HG03280 (cell line): ENCODE data around the gene HJV.
"Not testable (repeated sequence)": the region's sequence is repeated elsewhere in the genome, so short reads cannot be mapped to it uniquely, and the experiment has no call there.

ENCODE experiments used
- ATAC-seq: cut with Tn5 transposase; IDR thresholded peaks from one replicate; pipeline ENCODE4 v1.9.1; 2021; ENCODE audit warnings: mild to moderate bottlenecking, moderate library complexity; ENCODE audit not compliant: unreplicated experiment

The HJV gene, protein sequence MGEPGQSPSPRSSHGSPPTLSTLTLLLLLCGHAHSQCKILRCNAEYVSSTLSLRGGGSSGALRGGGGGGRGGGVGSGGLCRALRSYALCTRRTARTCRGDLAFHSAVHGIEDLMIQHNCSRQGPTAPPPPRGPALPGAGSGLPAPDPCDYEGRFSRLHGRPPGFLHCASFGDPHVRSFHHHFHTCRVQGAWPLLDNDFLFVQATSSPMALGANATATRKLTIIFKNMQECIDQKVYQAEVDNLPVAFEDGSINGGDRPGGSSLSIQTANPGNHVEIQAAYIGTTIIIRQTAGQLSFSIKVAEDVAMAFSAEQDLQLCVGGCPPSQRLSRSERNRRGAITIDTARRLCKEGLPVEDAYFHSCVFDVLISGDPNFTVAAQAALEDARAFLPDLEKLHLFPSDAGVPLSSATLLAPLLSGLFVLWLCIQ

DNA sequence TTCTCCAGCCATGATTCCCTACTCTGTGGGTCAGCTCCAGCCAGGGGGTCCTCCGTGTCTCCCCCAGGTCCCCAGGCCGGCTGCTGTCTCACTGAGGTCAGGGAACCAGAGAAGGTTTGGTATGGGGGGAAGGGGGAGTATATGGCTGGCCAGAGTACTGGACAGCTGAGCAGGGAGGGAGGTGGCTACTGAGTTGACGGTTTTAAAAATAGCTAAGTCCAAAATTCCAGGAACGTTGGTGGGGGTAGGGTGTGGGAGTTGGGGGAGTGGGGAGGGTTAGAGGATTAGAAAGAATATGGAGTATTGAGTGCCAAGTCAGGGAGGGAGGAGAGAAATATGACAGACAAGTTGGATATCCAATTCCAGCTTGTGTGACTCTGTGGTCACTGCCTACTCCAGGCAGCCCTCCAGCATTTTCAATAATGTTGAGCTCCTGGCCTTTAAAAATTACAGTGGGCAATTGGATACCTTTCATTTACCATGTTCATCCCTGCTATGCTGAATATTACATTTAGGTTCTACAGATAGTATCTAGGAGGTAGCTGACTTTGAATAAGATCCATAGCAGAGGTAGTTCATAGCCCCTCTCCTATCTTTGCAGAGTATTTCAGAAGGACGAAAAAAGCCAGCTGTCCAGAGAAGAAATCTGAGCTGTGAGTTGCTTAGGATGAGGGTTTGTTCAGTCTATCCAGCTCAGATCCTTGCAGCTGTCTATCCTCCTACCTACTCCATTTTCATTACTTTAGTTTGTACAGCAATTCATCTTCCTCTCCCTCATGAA is at the start of gene HJV:
TSS of gene HJV (minus strand) at position 114 of the 781 bp plus-strand sequence. CDS start 1,504 bp downstream, outside the sequence.
- ATAC-seq, result no peak

DNA sequence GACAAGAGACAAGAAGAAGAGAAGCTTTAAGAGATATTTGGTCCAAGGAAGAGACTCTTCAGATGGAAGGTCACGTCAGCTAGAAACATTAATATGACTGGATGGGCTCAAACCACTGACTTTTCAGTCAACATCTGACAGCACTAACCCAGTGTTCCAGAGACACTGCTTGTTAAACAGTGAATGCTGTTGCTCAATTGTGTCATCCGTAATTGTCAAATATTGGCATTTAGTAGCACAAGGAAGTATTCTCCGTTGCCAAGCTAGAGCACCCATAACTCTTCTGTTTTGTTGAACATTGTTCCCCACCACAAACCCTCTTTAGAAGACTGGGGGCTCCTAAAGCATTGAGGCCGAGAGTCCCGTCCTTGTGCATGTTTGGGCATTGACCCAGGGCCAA is 37.6 kb upstream of the HJV start:
- not testable (repeated sequence) for ATAC-seq

DNA sequence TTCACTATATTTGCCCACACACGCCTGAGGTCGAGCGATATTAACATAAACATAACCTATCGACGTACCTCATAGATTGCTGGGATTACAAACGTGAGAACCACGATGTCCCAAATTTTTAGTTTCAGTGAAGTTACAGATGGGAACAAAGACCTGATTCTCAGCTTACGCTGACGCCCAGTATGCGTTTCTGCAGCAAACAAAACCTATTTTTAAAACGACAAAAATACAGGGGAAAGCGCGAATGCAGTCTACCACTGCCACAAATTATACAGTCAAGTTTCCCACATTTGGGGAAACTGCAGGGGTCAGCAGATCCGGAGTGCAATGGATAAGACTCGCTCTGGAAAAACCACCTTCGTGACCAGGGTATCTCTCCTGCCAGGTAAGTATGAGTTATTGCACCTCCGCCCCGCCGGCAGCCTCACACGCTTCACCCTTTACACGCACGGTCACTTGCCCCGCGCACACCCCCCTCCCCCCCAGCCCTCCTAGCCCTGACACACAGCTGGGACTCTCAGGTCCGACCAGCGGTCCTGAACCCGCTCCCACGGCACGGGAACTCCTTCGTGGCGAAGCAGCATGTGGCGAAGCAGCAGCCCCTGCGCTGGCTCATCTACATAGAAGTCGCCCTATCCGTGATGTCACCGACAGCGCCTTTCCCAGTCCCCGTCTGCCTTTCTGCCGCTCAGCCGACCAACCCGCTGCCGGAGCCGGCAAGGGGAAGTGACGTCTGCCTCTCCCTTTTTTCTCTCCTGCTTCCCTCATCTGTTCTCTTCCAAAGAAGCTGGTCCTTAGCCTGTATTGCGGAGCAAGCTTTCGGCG is 30.5 kb upstream of the HJV start:
- peak; percentile 88 for ATAC-seq

DNA sequence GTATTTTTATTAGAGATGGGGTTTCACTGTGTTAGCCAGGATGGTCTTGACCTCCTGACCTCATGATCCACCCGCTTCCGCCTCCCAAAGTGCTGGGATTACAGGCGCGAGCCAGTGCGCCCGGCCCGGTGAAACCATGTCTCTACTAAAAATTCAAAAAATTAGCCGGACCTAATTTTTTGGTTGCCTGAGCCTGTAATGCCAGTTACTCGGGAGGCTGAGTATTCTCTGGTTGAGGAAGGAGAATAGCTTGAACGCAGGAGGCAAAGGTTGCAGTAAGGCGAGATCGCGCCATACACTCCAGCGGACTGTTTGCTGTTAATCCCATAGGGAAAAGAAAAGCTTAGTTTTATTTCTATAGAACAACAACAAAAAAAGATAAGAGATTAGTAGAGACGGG is 29.9 kb upstream of the HJV start:
- no peak for ATAC-seq

DNA sequence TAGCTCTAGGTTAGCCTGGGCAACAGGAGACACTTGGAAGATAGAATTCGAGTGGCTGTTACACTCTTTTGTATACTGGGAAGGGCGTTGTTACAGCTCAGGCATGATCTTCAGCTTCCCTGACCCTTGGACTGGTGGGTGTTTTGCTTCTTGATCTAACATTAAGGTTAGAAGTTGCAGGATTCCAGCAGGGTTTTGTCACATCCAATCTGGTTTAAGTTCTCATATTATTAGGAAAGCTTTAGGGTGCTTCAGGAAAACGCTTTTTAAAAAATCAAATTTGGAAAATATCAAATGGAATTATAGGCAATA is 29.1 kb upstream of the HJV start:
- ATAC-seq, result not testable (repeated sequence)

DNA sequence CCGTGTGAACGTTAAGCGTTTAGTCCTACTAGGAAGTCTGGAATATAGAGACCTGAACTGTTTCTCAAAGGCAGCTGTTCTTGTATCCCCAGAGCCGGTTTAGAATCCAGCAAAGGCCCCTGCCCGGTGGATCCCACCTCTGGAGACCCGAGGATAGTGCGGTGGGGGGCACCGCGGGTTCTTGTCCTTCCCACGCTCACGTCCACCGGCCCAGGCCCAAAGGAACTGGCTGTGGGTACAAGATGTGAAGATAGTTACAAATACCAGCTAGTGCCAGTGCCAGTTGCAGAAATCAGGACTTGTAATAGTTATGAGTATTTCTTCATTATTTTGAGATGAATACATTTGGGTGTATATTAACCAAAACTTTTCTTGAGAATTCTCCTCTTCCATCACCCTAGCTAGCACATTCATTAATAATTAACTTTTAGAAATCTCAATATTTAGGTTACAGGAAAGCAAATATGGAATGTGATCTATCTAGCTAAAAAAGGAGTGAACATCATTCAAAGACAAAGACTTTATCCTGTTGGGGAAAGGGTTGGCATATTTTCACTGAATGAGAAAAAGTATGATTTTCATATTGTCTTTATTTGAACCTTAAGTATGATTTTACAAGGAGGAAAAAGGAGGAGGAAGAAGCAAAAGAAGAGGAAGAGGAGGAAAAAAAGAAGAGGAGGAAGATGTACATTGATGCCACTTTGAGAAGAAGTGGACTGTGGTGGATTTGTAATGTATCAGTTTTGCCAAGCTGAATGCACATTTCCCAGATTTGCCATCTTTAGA is 28.5 kb upstream of the HJV start:
- ATAC-seq, result not testable (repeated sequence)

DNA sequence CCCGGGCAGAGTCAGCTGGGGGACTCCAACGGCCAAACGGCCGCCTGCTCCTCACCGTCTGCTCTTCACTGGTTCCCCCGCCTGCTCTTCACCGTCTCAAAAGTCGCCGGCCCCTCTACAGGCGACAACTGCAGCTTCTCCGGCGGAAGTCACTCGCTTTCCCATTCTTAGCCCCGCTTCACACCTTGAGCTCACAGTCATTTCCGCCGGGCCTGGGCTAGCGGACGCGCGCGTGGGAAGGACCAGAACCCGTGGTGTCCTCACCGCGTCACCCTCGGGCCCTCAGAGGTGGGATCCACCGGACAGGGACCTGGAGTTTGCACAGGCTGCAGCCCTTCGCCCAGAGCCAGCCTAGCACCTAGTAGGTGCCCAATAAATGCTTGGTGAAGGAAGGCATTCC is 27.9 kb upstream of the HJV start:
- no peak for ATAC-seq

DNA sequence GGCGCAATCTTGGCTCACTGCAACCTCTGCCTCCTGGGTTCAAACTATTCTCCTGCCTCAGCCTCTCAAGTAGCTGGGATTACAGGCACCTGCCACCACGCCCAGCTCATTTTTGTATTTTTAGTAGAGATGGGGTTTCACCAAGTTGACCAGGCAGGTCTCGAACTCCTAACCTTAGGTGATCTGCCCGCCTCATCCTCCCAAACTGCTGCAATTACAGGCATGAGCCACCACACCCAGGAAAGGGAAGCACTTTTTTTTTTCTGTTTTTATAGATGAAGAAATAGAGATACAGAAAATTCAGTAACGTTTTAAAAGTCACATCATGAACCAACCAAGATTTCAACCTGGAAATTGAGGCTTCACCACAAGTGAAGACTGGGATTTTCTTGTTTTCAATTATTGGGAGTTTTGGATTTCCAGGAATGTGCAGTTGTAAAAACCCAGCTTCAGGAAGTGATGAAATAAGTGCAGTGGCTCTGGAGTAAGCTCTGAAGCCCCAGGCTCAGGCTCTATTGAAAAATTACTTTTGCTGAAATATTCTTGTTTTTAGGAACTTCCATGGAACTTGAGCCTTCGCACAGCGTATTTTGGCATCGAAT is 27.1 kb upstream of the HJV start:
- ATAC-seq, result not testable (repeated sequence)

DNA sequence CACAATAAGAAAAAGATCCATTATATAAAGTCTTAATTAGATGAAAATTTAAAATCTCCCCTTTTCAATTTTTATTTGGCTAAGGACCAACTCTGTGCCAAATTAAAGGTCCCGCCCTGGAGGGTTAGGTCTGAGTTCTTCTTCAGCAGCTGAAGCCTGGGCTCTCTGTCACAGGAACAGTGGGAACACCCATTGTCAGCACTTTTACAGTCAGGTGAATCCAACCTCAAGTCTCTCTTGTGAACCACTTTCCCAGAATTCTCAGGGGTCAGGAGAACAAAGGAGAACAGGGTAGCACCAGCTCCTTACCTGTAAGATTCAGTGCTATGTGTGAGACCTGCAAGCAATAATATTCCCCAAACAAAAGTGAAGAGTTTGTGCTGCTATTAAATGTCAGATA is 25.1 kb upstream of the HJV start:
- no peak for ATAC-seq

DNA sequence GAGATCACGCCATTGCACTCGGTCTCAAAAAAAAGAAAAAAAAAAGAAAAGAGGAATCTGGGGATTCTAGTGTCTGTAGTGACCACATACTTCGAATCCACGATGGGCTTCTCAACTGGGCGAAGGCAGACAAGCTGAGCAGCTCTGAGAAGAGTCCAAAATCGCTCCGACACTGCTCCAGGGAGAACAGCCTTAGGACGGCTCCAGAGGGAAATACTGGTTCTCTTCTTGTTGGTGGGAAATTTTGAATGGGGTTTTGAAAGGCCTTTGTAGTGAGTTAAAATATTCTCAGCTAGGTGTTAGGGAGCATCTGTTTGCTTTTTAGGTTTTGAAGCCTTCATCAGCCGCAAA is 18.3 kb upstream of the HJV start:
- no peak for ATAC-seq

DNA sequence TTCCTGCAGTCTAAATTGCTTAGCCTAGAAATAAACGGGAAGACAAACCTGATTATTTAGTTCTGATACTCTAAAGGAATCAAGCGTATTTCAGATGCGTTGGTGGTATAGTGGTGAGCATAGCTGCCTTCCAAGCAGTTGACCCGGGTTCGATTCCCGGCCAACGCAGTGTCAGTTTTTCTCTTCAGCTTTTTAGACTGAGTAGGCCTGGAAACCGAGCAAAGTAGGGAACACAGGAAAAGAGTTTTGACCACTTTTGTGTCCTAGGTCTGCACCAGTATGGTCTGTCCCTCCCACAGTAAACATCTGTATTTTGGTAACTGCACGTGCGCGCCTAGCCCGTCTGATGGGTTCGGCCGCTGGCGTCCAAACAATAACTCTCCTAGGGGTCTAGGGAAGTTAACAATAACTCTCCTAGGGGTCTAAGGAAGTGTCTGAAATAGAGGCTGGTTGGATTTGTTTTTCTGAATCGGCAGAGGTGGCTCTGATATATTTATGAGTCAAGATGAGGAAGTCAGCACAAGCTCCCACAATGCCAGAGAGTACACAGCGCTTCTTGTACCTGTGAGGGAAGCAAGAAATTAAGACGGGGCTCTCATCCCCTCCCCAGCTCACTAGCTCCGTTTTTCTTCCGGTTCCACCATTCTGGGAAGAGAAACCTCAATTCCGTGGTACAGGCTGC is 15.6 kb upstream of the HJV start:
- ATAC-seq, result peak; percentile 33

DNA sequence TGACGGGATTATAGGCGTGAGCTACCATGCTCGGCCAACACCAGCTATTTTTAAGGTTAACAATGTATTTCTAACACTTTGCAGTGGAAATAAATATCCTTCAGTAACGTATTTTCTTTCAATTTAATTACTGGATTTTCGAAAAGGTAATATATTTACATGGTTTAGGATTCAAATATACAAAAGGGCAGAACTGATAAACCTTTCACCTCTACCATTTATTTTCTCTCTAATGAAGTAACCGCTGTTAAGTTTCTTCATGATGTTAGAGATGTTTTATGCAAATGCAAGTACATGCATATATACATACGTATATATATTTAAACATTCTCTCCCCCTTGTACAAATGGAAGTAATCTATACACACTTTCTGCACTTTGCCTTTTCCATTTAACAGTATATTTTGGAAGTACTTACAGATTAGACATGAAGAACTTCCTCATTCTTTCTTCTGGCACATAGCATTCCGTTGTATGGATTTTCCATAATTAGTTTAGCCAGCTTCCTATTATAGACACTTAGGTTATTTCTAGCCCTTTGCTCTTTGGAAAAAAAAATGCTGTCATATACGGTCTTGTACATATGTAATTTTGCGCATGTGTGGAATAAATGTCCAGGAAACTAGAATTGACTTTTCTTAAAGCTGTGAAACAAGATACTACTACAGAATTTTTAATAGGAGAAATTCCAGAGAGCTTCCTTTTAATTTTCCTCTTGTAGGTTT is 14.9 kb upstream of the HJV start:
- ATAC-seq, result no peak

DNA sequence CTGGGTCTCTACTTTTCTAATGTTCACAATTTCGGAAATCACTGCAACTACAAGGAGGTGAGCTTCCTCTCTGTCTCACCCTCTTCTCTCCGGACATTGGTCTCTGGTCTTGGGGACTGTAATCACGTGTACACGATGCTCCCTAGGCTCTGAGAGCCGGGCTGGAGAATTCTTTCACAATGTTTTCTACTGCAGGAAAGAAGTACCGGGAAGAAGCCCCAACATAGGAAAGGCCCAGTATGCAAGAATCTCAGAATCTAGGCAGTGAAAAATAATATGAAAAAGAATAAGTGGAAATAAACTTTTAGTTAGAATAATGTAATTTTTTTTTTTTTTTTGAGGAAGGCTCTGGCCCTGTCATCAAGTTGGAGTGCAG is 13.5 kb upstream of the HJV start:
- ATAC-seq, result no peak

DNA sequence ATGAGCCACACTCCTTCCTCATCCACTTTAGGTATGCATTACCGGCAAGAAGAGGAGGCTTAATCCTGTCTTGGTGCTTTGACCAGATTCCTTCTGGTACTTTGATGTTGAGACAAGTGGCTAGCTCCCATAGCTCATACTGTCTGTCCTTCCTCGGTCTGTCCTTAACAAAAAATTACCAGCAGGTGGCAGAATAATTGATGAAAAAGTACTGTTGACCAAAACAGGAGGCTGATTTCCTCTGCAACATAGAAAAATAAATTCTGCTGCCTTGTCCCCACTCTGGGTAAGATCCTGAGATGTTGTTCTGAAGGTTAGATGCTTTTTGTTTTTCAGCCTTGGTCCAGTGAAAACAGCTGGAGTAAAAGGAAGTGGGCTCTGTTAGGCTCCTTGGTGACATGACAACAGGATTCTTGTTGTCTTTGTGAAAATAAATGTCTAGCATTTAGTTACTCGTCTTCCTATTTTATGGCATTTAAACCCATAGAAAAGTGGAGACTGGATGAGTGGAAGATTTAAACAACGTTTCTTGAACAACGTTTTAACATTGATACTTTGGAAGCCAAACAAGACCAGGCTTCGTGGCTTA is 11.2 kb upstream of the HJV start:
- ATAC-seq, result no peak

DNA sequence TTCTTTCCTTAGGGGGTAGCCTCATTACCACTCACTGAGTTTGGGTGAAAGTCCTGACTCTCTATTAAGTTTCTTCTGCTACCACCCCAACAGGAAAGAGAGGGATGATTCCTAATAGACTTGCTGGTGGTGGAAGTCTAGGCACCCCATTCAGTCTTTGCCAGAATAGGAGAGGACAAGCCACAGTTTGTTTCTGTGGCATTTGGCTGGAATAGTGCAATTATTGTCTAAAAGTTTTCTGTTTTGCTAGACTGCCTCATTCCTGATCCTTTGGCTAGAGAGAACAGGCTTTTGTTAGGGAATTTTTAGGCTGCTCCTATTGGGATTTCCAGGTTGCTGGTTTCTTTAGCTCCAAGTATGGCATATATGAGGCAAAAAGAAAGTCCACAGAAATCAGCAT is 9.9 kb upstream of the HJV start:
- no peak for ATAC-seq

DNA sequence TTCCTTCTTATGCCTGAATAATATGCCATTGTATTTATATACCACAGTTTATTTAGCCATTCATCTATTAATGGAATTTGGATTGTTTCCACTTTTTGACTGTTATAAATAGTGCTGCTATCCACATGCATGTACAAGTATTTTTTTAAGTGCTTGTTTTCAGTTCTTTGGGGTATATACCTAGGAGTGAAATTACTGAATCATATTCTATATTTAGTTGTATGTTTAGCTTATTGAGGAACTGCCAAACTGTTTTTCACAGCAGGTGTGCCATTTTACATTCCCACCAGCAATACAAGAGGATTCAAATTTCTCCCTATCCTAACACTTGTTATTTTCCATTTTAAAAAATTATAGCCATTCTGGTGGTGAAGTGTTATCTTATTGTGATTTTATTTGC is 7.6 kb upstream of the HJV start:
- no peak for ATAC-seq

DNA sequence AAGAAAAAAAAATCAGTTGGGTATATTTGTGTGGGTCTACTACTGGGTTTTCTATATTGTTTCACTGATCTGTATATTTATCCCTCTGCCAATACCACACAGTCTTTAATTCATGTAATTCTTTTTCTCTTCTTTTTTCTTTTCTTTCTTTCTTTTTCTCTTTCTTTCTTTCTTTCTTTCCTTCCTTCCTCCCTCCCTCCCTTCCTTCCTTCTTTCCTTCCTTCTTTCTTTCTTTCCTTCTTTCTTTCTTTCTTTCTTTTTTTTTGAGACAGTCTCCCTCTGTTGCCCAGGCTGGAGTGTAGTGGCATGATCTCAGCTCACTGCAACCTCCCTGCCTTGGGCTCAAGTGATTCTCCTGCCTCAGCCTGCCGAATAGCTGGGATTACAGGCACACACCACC is 5.1 kb upstream of the HJV start:
- not testable (repeated sequence) for ATAC-seq

DNA sequence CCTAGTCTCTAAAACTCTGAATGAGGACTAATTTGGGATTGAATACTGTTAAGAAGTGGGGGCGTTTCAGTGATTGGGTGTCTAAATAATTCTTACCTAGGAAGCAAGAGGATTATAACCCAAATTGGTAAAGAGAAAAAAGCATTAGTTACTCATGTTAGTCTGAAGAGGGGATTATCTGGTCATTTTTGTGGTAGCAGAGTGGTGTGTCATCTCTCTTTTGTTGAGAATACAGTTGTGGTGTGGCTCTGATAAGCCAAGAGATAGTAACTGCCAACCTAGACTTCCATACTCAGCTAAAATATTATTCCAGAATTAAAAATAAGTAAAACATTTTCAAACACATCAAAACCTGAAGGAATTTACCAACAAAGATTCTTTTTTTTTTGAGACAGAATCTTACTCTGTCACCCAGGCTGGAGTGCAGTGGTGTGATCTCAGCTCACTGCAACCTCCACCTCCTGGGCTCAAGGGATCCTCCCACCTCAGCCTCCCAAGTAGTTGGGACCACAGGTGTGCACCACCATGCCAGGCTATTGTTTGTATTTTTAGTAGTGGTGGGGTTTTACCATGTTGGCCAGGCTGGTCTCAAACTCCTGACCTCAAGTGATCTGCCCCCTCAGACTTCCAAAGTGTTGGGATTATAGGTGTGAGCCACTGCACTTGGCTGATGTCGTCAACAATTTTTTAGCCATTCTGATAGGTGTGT is 4.4 kb upstream of the HJV start:
- not testable (repeated sequence) for ATAC-seq
